Heart right ventricle (tissue), 16 donors: Measurements from ENCODE around the gene TAF5. TPM values are rescaled to one million over a fixed set of nuclear protein-coding genes. Genes with fewer than 3 reads are reported as not detected.

ENCODE experiments used
- ATAC-seq, 8 donors: fragments of 200-7000 bp; cut with Tn5 transposase; one replicate each; pipeline ENCODE4 v1.9.1; 2020; ENCODE audit warnings: mild to moderate bottlenecking in 8 of 8, moderate library complexity in 8 of 8, moderate number of reproducible peaks in 1 of 8
- DNase-seq, 2 donors: peaks; one replicate each; pipeline ENCODE4 v3.0.0-alpha.2; 2020
- H3K27ac ChIP-seq, 10 donors: fragments of 200-600 bp; sonication (generic) in 2 of 10; one replicate each; pipeline versions ENCODE4 v1.5.0 to v1.8.0; 2020 to 2022; ENCODE audit warnings: mild to moderate bottlenecking in 3 of 10
- H3K27me3 ChIP-seq, 7 donors: fragments of 200-600 bp; one replicate each; pipeline ENCODE4 v1.8.0; 2021 to 2022; ENCODE audit warnings: mild to moderate bottlenecking in 2 of 7
- H3K36me3 ChIP-seq, 9 donors: fragments of 200-600 bp; sonication (generic) in 1 of 9; one replicate each; pipeline versions ENCODE4 v1.5.0 to v1.8.0; 2020 to 2022; ENCODE audit warnings: mild to moderate bottlenecking in 2 of 9
- H3K4me1 ChIP-seq, 9 donors: fragments of 200-600 bp; sonication (generic) in 1 of 9; one replicate each; pipeline versions ENCODE4 v1.5.0 to v1.8.0; 2020 to 2022; ENCODE audit warnings: mild to moderate bottlenecking in 4 of 9
- H3K4me3 ChIP-seq, 10 donors: fragments of 200-600 bp; sonication (generic) in 2 of 10; one replicate each; pipeline versions ENCODE4 v1.5.0 to v1.8.0; 2020 to 2022; ENCODE audit warnings: mild to moderate bottlenecking in 7 of 10, moderate library complexity in 2 of 10
- H3K9me3 ChIP-seq, 11 donors: fragments of 200-600 bp in 10 of 11; sonication (generic) in 2 of 11; one replicate each; pipeline versions ENCODE4 v1.5.0 to v1.8.0; 2013 to 2022; ENCODE audit warnings: mild to moderate bottlenecking in 2 of 11, control low read depth in 1 of 11, moderate library complexity in 1 of 11
- WGBS, 2 donors: extraction: QIAGEN DNeasy Blood & Tissue Kit; methylation state at CpG; one replicate each; pipeline ENCODE4 v1.1.7; 2013; ENCODE audit warnings: inconsistent platforms in 1 of 2; 5-methylcytosine and 5-hydroxymethylcytosine counted together
- intact Hi-C, 10 donors: fragments of 100-400 bp; cut with DNase I; formaldehyde crosslinking; loops; one replicate each; pipeline versions ENCODE4 v1.11.1 to v1.14.2; 2022
- polyA plus RNA-seq, 2 donors: library from polyadenylated mRNA; stranded (reverse); fragments of 200-250 nt; gene quantifications; one replicate each; pipeline ENCODE4 v1.2.3, GENCODE V29; 2013
- total RNA-seq, 10 donors: library from RNA; stranded (reverse); fragmentation: NEBNext Ultra II Directional in 3 of 10; extraction: Animal tissue kit (Norgen Biotek cat#: 25700) in 3 of 10; gene quantifications; one replicate each; pipeline versions ENCODE4 v1.2.1 to v1.2.4, GENCODE V29; 2021 to 2023
- TF ChIP-seq, protein P1 (sequence below), 9 donors: fragments of 200-600 bp; sonication (generic) in 2 of 9; IDR thresholded peaks; one replicate each; pipeline versions ENCODE4 v1.5.0 to v1.8.0; 2021 to 2022; ENCODE audit warnings: antibody characterized with exemption in 9 of 9, mild to moderate bottlenecking in 5 of 9, moderate library complexity in 1 of 9
- donor health status: Arrhythmogenic right ventricular cardiomyopathy.
- donor health status: ischemic (EF 13 %, LVEDD 7.1; RV severe dilation, severe dysfunction).
- donor health status: healthy with polysubstance abuse.
- donor health status: DM: no; HTN: yes; CAD: no.
- donor health status: DM: no; HTN: no; CAD: no.
- donor health status: ischemic (EF 25% LVEDD 6.9; RV normal size, moderate dysfunction).
- donor health status: ischemic (EF 25% LVEDD 5.7; RV mildly dilated, moderate dysfunction).
- donor health status: healthy.
- donor health status: DM: yes; HTN: yes; CAD: no.
- donor health status: Ischemic cardiomyopathy.
- donor health status: ischemic (EF 35%, LVEDD 5.7; RV mildly dilated, moderate dysfunction).
- donor health status: nonischemic (EF 11% LVEDD 7.7; RV severe dilation, severe dysfunction).
- donor health status: DM: yes; HTN: yes; CAD: no.
- donor health status: PGD.
- donor health status: ischemic (EF 29% LVEDD 5.4; RV normal size, mild dysfunction).
- donor health status: nonischemic (EF 23%, LVEDD 6.1; RV moderate dilation, normal function).

Gene TAF5
- total and polyA plus RNA-seq, 12 donors = 1.5 to 3.8 (median 2.1) TPM

DNA sequence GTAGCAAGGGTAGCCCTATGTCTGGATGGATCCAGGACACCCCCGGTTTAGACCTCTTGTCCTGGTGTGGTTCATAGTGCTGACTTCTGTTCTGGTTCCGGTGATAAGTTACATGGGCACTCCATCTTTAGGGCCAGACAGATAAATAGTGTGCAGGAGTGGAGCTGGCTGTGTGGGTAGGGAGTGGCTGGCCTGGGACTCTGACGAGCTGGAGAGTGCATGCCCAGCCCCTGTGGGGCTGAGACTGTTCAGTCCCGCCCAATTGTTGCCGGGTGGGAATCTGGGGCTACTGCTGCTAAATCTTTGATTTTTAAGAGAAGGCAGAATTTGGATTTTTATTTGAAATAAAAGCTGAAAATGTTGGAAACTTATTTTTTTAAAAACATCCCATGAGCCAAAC is 56.0 kb downstream of the TAF5 start:
- Histone ChIP-seq H3K4me3 (no peak overlapping the region), H3K27ac (no peak overlapping the region), H3K27me3 (no peaks in the 10 kb centered on the region), H3K9me3 (no peaks in the 10 kb centered on the region), H3K4me1 (no peaks in the 10 kb centered on the region), H3K36me3 (peaks cover 0 to 100% (median 61%) of the 10 kb centered on the region in 9 donors)
- 82 to 87% methylated on average over 5 of the region's 5 CpGs for whole genome bisulfite sequencing, 2 donors
- ATAC-seq (no peak), DNase-seq (no peak)
- TF ChIP-seq, protein P1, sequence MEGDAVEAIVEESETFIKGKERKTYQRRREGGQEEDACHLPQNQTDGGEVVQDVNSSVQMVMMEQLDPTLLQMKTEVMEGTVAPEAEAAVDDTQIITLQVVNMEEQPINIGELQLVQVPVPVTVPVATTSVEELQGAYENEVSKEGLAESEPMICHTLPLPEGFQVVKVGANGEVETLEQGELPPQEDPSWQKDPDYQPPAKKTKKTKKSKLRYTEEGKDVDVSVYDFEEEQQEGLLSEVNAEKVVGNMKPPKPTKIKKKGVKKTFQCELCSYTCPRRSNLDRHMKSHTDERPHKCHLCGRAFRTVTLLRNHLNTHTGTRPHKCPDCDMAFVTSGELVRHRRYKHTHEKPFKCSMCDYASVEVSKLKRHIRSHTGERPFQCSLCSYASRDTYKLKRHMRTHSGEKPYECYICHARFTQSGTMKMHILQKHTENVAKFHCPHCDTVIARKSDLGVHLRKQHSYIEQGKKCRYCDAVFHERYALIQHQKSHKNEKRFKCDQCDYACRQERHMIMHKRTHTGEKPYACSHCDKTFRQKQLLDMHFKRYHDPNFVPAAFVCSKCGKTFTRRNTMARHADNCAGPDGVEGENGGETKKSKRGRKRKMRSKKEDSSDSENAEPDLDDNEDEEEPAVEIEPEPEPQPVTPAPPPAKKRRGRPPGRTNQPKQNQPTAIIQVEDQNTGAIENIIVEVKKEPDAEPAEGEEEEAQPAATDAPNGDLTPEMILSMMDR (IDR thresholded peaks at IDR 0.05) = no peak
- intact Hi-C loops = loop anchor here in 1 of 10 donors (10.0 kb wide), 1 partner anchor 141 kb away; no protein-coding TSS in a partner anchor

DNA sequence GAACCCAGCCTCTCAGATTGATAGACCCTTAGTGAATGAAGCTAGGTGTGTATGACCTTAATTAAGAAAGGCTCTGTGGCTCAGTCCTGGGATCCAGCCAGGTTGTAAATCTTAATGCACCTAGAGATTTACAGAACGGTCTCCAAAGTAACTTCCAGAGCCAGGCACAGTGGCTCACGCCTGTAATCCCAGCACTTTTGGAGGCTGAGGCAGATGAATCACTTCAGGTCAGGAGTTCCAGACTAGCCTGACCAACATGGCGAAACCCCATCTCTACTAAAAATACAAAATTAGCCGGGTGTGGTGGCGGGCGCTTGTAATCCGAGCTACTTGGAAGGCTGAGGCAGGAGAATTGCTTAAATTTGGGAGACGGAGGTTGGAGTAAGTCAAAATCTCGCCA is 60.1 kb downstream of the TAF5 start:
- H3K36me3 ChIP-seq = peaks cover 0 to 100% (median 34%) of the 10 kb centered on the region in 9 donors

DNA sequence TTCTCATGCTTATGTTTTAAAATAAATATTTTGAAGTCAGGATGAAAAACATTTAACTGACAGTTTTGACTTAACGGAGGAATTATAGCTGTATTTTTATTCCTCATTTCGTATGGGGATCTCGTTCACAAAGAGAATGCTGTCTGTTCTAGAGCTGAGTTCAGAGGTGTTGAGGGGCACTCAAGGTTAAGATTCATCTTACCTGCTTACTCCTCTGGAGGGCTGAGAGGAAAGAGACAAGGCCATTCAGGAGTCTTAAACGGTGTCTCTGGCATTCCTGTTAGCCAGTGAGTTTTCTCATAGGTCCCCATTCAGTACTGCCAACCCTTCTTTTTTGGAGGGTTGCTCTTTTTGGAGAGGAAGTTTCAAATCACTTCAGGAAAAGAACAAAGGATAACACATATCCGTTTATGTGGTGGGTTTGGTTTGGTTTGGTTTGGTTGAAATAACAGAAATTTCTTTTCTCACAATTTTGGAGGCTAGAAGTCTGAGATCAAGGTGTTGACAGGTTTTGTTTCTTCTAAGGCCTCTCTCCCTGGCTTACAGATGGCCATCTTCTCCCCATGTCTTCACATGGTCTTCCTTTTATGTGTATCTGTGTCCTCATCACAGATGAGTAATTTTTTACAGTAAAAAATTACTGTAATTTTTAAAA is 61.3 kb downstream of the TAF5 start:
- no peak for DNase-seq
- Histone ChIP-seq H3K36me3 (peaks cover 0 to 100% (median 30%) of the 10 kb centered on the region in 9 donors), H3K4me3 (no peak overlapping the region), H3K9me3 (no peaks in the 10 kb centered on the region), H3K27ac (no peak overlapping the region), H3K4me1 (peaks cover 0 to 9% (median 0%) of the 10 kb centered on the region in 9 donors), H3K27me3 (no peaks in the 10 kb centered on the region)
- TF ChIP-seq, protein P1 (IDR thresholded peaks at IDR 0.05) = no peak
- ATAC-seq = no peak
- WGBS, 2 donors = 69 to 81% methylated on average over 5 of the region's 5 CpGs
- intact Hi-C loops = loop anchor here in 1 of 10 donors (10.0 kb wide), 1 partner anchor 136 kb away; no protein-coding TSS in a partner anchor

More for the DNA sequence above, 60.1 kb downstream of the TAF5 start:
- no peak for DNase-seq
- WGBS, 2 donors = 97 to 98% methylated on average over 9 of the region's 9 CpGs
- no peaks in the 10 kb centered on the region for H3K9me3 ChIP-seq
- H3K4me3 ChIP-seq = no peak overlapping the region
- intact Hi-C loops = loop anchor here in 1 of 10 donors (10.0 kb wide), 1 partner anchor 137 kb away; no protein-coding TSS in a partner anchor
- H3K27me3 ChIP-seq = no peaks in the 10 kb centered on the region
- TF ChIP-seq, protein P1 (IDR thresholded peaks at IDR 0.05) = no peak
- H3K27ac ChIP-seq = no peak overlapping the region
- H3K4me1 ChIP-seq = no peaks in the 10 kb centered on the region
- no peak for ATAC-seq

DNA sequence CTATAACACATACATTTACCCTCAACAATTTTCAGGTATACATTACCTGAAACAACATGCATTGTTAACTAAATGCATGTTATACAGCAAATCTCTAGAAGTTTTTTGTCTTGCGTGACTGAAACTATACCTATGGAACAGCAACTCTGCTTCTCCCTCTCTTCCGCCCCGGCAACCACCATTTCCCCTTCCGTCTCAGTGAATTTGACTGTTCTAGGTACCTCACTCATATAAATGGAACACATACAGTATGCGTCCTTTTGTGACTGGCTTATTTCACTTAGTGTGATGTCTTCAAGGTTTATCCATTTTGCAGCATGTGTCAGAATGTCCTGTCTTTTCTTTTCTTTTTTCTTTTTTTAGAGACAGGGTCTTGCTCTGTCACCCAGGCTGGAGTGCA is 61.9 kb downstream of the TAF5 start:
- Histone ChIP-seq H3K4me3 (no peak overlapping the region), H3K36me3 (peaks cover 0 to 100% (median 29%) of the 10 kb centered on the region in 9 donors), H3K27me3 (no peaks in the 10 kb centered on the region), H3K27ac (no peak overlapping the region), H3K9me3 (no peaks in the 10 kb centered on the region), H3K4me1 (peaks cover 0 to 14% (median 0%) of the 10 kb centered on the region in 9 donors)
- 94 to 95% methylated on average over 5 of the region's 5 CpGs for WGBS, 2 donors
- intact Hi-C loops = loop anchor here in 1 of 10 donors (10.0 kb wide), 1 partner anchor 135 kb away; no protein-coding TSS in a partner anchor
- TF ChIP-seq, protein P1 (IDR thresholded peaks at IDR 0.05) = no peak
- DNase-seq = no peak
- ATAC-seq = no peak
